ENCODE results near the gene SLC25A53.

The SLC25A53 gene, protein sequence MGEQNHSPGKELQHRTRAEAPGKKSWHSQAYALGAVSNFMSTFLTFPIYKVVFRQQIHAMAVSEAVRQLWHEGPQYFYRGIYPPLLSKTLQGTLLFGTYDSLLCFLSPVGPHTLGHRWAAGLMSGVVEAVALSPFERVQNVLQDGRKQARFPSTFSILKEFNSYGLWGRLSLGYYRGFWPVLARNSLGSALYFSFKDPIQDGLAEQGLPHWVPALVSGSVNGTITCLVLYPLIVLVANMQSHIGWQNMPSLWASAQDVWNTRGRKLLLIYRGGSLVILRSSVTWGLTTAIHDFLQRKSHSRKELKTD

DNA sequence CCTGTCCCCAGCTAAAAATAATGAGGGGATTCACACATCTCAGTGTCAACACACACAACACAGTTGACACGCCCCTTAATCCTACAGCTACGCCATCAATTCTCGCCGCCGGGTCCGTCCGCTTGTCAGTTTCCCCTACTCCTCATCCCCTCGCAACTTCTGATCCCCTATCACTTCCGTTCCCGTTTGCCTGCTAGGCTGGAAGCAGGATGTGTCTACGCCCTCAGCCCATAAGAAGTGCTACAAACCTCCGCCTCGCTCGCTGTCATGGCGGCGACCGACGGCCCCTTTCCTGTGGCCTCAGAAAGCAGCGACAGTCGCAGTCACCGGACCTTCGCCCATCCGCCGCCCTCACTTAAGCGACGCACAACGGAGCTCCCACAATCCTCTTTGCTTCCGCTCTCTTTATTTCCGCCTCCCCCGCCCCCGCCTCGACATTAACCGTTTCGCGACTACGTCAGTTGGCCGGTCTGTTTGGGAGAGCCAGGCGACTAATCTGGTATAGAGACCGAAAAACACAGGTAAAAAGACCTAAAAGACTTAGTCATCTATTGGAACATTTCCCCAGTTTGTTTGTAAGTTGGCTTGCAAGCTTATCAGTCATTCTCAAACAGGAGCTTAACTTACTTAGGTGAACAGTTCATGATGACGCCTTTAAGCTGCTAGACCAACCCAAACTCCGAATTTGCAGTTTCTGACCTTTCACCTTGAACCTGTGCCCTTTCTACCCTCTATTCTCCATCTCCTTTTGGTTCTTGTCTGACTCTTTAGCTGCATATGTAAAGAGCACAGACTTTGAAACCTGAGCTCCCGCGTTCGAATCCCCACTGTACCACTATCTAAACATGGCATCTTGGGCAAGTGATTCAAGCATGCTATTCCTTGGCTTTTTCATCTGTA is at the start of gene SLC25A53:
Gene SLC25A53, minus strand, starts transcription at position 380 of the 900 bp plus-strand sequence. CDS start 51,752 bp downstream, outside the sequence.
- Histone ChIP-seq H3K4me3 (ENCODE audit: low read depth, low read length) (peak within 1 kb of the TSS; percentile 98), H3K4me1 (ENCODE audit: control insufficient read depth, insufficient read depth, low read length) (peaks cover 6% of the 10 kb centered on the region)

DNA sequence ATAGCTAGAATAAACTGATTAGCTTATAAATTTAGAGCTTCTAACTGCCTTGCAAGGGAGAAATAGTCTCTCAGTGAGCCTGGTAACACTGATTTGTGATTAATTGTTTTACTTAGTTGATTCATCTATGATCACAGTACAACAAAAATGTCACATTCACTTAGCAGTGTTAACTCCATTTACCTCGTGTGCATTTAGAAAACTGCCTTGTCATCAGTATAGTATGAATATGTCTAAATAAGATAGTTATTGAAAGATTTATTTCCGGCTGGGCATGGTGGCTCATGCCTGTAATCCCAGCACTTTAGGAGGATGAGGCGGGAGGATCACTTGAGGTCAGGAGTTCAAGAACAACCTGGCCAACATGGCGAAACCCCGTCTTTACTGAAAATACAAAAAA is 48.7 kb upstream of the SLC25A53 start:
- Histone ChIP-seq H3K4me3 (ENCODE audit: low read depth, low read length) (no peak overlapping the region), H3K9ac (ENCODE audit: low read depth, low read length) (no peak overlapping the region), H3K4me1 (ENCODE audit: control insufficient read depth, insufficient read depth, low read length) (no peaks in the 10 kb centered on the region), H3K27me3 (ENCODE audit: control insufficient read depth, insufficient read depth, low read length) (peaks cover 12% of the 10 kb centered on the region), H3K9me3 (ENCODE audit: control insufficient read depth, insufficient read depth, low read length) (no peaks in the 10 kb centered on the region), H3K36me3 (ENCODE audit: control insufficient read depth, insufficient read depth, low read length) (no peaks in the 10 kb centered on the region)

More for the DNA sequence above, at the start of gene SLC25A53:
- Histone ChIP-seq H3K27me3 (ENCODE audit: control insufficient read depth, insufficient read depth, low read length) (no peaks in the 10 kb centered on the region), H3K36me3 (ENCODE audit: control insufficient read depth, insufficient read depth, low read length) (no peaks in the 10 kb centered on the region), H3K9me3 (ENCODE audit: control insufficient read depth, insufficient read depth, low read length) (no peaks in the 10 kb centered on the region), H3K9ac (ENCODE audit: low read depth, low read length) (peak within 1 kb of the TSS; percentile 83)

DNA sequence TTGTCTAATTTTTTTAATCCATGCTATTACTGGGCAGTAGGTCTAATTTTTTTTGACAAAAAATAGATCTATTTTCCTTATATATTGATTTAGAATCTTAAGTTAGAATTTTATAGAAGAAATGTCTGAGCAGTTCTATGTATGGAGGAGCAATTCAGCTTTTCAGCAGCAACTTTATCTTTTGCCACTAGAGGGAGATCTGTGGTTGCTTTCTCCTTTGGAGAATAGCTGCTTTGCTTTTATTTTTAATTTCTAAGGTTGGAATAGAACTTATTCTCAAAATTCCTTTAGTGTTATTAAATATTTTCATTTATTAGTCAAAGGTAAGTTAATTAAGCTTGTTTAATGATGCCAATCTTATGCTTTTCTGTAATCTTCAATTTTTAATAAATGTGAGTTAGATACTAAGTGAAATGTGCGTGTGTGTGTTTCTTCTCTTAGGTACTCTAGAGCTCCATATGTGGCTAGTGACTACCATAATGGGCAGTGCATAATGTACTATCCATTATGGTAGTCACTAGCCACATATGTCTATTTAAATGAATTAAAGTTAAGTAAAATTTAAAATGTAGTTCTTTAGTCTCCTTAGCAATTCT is 38.8 kb upstream of the SLC25A53 start:
- no peaks in the 10 kb centered on the region for H3K4me1 ChIP-seq (ENCODE audit: control insufficient read depth, insufficient read depth, low read length)
- no peak overlapping the region for H3K4me3 ChIP-seq (ENCODE audit: low read depth, low read length)
- no peak overlapping the region for H3K9ac ChIP-seq (ENCODE audit: low read depth, low read length)
- H3K36me3 ChIP-seq (ENCODE audit: control insufficient read depth, insufficient read depth, low read length): no peaks in the 10 kb centered on the region
- no peaks in the 10 kb centered on the region for H3K9me3 ChIP-seq (ENCODE audit: control insufficient read depth, insufficient read depth, low read length)
- H3K27me3 ChIP-seq (ENCODE audit: control insufficient read depth, insufficient read depth, low read length): no peaks in the 10 kb centered on the region

DNA sequence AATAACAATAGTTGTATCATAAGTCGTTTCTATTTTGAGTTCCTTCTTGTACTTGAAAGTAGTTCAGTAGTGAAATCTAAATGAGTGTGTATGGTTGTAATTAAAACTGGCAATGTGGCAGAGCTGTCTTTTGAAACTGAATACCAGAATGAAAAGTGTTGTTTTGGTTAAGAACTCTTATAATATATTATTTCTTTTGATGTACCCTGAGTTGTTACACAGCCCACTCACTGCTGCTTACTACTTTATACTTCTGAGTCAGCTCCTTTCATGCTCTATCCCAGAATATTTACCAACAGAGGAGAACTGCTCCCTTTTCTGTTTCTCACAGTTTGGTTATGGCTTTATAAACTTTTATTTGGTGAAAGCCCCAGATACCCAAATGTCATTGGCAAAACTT is 38.2 kb upstream of the SLC25A53 start:
- H3K36me3 ChIP-seq (ENCODE audit: control insufficient read depth, insufficient read depth, low read length): no peaks in the 10 kb centered on the region
- H3K4me1 ChIP-seq (ENCODE audit: control insufficient read depth, insufficient read depth, low read length): no peaks in the 10 kb centered on the region
- H3K4me3 ChIP-seq (ENCODE audit: low read depth, low read length): no peak overlapping the region
- no peaks in the 10 kb centered on the region for H3K27me3 ChIP-seq (ENCODE audit: control insufficient read depth, insufficient read depth, low read length)
- H3K9me3 ChIP-seq (ENCODE audit: control insufficient read depth, insufficient read depth, low read length): no peaks in the 10 kb centered on the region
- H3K9ac ChIP-seq (ENCODE audit: low read depth, low read length): no peak overlapping the region

DNA sequence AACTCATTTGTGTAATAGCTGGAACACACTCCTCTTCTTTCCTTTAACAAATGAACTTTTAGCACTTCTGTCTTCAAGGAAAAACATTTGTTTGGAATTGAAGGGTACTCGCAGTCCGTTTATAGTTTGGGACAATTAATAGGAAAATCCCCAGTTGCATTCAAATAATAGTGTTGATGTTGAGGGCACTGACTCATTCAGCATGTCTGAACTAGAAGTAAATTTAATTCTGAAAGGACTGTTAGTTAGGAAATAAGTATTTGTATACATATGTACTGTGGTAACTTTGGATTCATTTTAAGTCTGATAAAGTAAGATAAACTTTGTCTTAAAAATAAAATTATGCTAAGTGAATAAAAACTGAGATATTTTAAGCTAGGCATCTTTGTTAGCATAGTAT is 36.7 kb upstream of the SLC25A53 start:
- Histone ChIP-seq H3K36me3 (ENCODE audit: control insufficient read depth, insufficient read depth, low read length) (no peaks in the 10 kb centered on the region), H3K4me1 (ENCODE audit: control insufficient read depth, insufficient read depth, low read length) (no peaks in the 10 kb centered on the region), H3K9ac (ENCODE audit: low read depth, low read length) (no peak overlapping the region), H3K27me3 (ENCODE audit: control insufficient read depth, insufficient read depth, low read length) (no peaks in the 10 kb centered on the region), H3K9me3 (ENCODE audit: control insufficient read depth, insufficient read depth, low read length) (no peaks in the 10 kb centered on the region), H3K4me3 (ENCODE audit: low read depth, low read length) (no peak overlapping the region)

DNA sequence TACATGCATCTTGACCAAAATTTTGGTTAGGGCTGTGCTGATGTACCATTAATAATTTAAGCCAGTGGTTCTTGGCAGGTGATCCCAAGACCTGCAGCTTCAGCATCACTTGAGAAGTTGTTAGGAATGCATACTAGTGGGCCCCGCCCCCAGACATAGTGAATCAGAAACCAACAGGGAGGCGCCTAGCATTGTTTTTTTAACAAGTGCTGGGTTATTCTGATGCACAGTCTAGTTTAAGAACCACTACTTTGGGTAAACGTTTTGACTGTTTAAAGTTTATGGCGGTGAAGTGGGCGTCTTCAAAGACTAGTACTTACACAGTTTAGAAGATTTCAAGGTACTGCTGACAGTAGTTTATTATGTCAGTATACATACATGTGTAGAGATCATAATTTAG is 33.0 kb upstream of the SLC25A53 start:
- Histone ChIP-seq H3K27me3 (ENCODE audit: control insufficient read depth, insufficient read depth, low read length) (no peaks in the 10 kb centered on the region), H3K4me1 (ENCODE audit: control insufficient read depth, insufficient read depth, low read length) (no peaks in the 10 kb centered on the region), H3K4me3 (ENCODE audit: low read depth, low read length) (no peak overlapping the region), H3K9me3 (ENCODE audit: control insufficient read depth, insufficient read depth, low read length) (no peaks in the 10 kb centered on the region), H3K9ac (ENCODE audit: low read depth, low read length) (no peak overlapping the region), H3K36me3 (ENCODE audit: control insufficient read depth, insufficient read depth, low read length) (peaks cover 11% of the 10 kb centered on the region)

DNA sequence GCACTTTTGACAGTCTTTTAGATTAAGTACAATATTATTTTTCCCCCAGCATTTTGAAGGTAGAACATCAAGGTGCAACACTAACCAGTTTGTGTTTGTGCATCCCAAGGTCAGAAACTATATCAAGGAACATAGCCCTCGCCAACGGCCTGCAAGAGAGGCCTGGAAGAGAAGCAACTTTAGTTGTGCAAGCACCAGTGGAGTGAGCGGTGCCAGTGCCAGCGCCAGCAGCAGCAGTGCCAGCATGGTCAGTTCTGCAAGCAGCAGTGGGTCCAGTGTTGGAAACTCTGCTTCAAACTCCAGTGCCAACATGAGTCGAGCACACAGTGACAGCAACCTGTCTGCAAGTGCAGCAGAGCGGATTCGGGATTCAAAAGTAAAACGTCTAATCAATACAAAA is 31.1 kb upstream of the SLC25A53 start:
- H3K9ac ChIP-seq (ENCODE audit: low read depth, low read length): no peak overlapping the region
- no peaks in the 10 kb centered on the region for H3K27me3 ChIP-seq (ENCODE audit: control insufficient read depth, insufficient read depth, low read length)
- no peaks in the 10 kb centered on the region for H3K9me3 ChIP-seq (ENCODE audit: control insufficient read depth, insufficient read depth, low read length)
- no peak overlapping the region for H3K4me3 ChIP-seq (ENCODE audit: low read depth, low read length)
- no peaks in the 10 kb centered on the region for H3K4me1 ChIP-seq (ENCODE audit: control insufficient read depth, insufficient read depth, low read length)
- peaks cover 11% of the 10 kb centered on the region for H3K36me3 ChIP-seq (ENCODE audit: control insufficient read depth, insufficient read depth, low read length)

DNA sequence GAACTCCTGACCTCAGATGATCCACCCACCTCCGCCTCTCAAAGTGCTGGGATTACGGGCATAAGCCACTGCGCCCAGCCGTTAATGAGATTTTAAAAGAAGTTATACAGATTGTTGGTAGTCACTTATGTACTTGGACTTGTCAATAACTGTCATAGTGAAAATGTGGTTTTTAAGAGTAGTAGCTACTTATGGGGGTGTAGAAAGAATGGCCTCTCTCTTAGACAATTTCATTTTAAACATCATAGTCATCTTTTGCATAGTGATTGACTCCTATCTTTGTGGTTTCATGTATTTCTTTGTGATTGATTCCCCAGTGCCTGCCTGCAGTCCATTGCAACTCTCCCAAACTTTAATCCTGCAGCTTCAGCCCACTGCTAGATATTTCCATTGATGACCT is 26.9 kb upstream of the SLC25A53 start:
- no peaks in the 10 kb centered on the region for H3K9me3 ChIP-seq (ENCODE audit: control insufficient read depth, insufficient read depth, low read length)
- H3K4me3 ChIP-seq (ENCODE audit: low read depth, low read length): no peak overlapping the region
- peaks cover 13% of the 10 kb centered on the region for H3K36me3 ChIP-seq (ENCODE audit: control insufficient read depth, insufficient read depth, low read length)
- no peaks in the 10 kb centered on the region for H3K4me1 ChIP-seq (ENCODE audit: control insufficient read depth, insufficient read depth, low read length)
- H3K27me3 ChIP-seq (ENCODE audit: control insufficient read depth, insufficient read depth, low read length): no peaks in the 10 kb centered on the region
- H3K9ac ChIP-seq (ENCODE audit: low read depth, low read length): no peak overlapping the region

DNA sequence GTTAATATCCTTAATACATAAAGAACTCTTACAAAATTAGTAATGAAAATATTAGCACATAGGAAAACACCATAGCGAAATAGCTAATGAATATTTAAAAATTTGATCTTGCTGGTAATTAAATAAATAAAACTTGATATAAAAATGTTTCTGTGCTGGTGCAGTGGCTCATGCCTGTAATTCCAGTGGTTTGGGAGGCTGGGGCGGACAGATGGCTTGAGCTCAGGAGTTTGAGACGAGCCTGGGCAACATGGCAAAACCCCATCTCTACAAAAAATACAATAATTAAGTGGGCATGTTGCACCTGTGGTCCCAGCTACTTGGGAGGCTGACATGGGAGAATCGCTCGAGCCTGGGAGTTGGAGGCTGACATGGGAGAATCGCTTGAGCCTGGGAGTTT is 17.0 kb upstream of the SLC25A53 start:
- H3K4me3 ChIP-seq (ENCODE audit: low read depth, low read length): no peak overlapping the region
- H3K9ac ChIP-seq (ENCODE audit: low read depth, low read length): no peak overlapping the region
- no peaks in the 10 kb centered on the region for H3K4me1 ChIP-seq (ENCODE audit: control insufficient read depth, insufficient read depth, low read length)
- peaks cover 9% of the 10 kb centered on the region for H3K36me3 ChIP-seq (ENCODE audit: control insufficient read depth, insufficient read depth, low read length)
- H3K27me3 ChIP-seq (ENCODE audit: control insufficient read depth, insufficient read depth, low read length): no peaks in the 10 kb centered on the region
- no peaks in the 10 kb centered on the region for H3K9me3 ChIP-seq (ENCODE audit: control insufficient read depth, insufficient read depth, low read length)

DNA sequence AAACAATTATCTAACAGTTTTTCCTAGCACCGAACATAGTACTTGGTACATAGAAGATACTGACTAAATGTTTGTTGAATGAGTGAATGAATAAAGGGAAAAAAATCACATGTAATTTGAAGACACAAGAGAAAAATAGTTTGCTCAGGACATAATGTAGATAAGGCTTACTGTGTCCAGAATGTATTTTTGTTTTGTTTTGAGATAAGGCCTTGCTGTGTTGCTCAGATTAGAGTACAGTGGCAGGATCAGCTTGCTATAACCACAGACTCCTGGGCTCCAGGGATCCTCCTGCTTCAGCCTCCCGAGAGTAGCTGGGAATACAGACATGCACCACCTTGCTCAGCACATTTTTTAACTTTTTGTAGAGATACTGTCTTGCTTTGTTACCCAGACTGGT is 16.0 kb upstream of the SLC25A53 start:
- Histone ChIP-seq H3K27me3 (ENCODE audit: control insufficient read depth, insufficient read depth, low read length) (no peaks in the 10 kb centered on the region), H3K4me1 (ENCODE audit: control insufficient read depth, insufficient read depth, low read length) (peaks cover 5% of the 10 kb centered on the region), H3K4me3 (ENCODE audit: low read depth, low read length) (no peak overlapping the region), H3K9me3 (ENCODE audit: control insufficient read depth, insufficient read depth, low read length) (no peaks in the 10 kb centered on the region), H3K9ac (ENCODE audit: low read depth, low read length) (no peak overlapping the region), H3K36me3 (ENCODE audit: control insufficient read depth, insufficient read depth, low read length) (peaks cover 6% of the 10 kb centered on the region)

DNA sequence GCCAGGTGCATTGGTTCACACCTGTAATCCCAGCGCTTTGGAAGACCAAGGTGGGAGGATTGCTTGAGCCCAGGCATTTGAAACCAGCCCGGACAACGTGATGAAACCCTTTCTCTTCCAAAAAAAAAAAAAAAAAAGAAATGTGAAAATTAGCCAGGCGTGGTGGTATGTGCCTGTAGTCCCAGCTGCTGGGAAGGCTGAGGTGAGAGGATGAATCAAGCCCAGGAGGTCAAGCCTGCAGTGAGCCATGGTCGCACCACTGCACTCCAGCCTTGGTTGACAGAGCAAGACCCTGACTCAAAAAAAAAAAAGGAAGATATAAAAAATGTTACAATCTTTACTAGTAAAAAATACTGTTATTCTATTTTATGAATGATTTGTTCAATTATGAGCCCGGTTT is 15.3 kb upstream of the SLC25A53 start:
- H3K9ac ChIP-seq (ENCODE audit: low read depth, low read length): no peak overlapping the region
- H3K36me3 ChIP-seq (ENCODE audit: control insufficient read depth, insufficient read depth, low read length): peaks cover 6% of the 10 kb centered on the region
- no peak overlapping the region for H3K4me3 ChIP-seq (ENCODE audit: low read depth, low read length)
- H3K4me1 ChIP-seq (ENCODE audit: control insufficient read depth, insufficient read depth, low read length): peaks cover 5% of the 10 kb centered on the region
- H3K27me3 ChIP-seq (ENCODE audit: control insufficient read depth, insufficient read depth, low read length): no peaks in the 10 kb centered on the region
- no peaks in the 10 kb centered on the region for H3K9me3 ChIP-seq (ENCODE audit: control insufficient read depth, insufficient read depth, low read length)
